GM21825 (cell line): Measurements from ENCODE around the gene IL2RA.
"Not testable (repeated sequence)": the region's sequence is repeated elsewhere in the genome, so short reads cannot be mapped to it uniquely, and the experiment has no call there.

ENCODE experiments used
- ATAC-seq: cut with Tn5 transposase; IDR thresholded peaks from one replicate; pipeline ENCODE4 v1.9.1; 2021; ENCODE audit warnings: mild to moderate bottlenecking, moderate library complexity; ENCODE audit not compliant: unreplicated experiment

The IL2RA gene

GRCh38 chr10:5963591-5963990 lies 98.6 kb downstream of the IL2RA start:
- ATAC-seq = no peak

- ATAC-seq = no peak
Measured at GRCh38 chr10:5963071-5963470, 99.1 kb downstream of the IL2RA start.

- ATAC-seq = not testable (repeated sequence)
Measured at GRCh38 chr10:5962358-5962940, 99.7 kb downstream of the IL2RA start.

GRCh38 chr10:5961405-5962100 lies 100.6 kb downstream of the IL2RA start:
- ATAC-seq = no peak

GRCh38 chr10:5960973-5961275 lies 101.2 kb downstream of the IL2RA start:
- not testable (repeated sequence) for ATAC-seq
